Hippocampal formation (tissue), 2 donors: ENCODE measurements around the gene CCDC92B.
"Not testable (repeated sequence)": the region's sequence is repeated elsewhere in the genome, so short reads cannot be mapped to it uniquely, and the experiment has no call there.

Source experiments
- DNase-seq, 2 donors: peaks; one replicate each; lab custom pipeline; 2025; lab: John Stamatoyannopoulos, UW

Gene CCDC92B

GRCh38 chr17:2703606-2704005 lies 45.8 kb downstream of the CCDC92B start:
- no peak for DNase-seq

- no peak for DNase-seq
Measured at GRCh38 chr17:2703181-2703580, 46.3 kb downstream of the CCDC92B start.

GRCh38 chr17:2701996-2702741 lies 47.3 kb downstream of the CCDC92B start:
- DNase-seq = no peak

GRCh38 chr17:2701161-2701995 lies 48.1 kb downstream of the CCDC92B start:
- DNase-seq = no peak

- peak in 1 of 2 donors; percentile 99 for DNase-seq
Measured at GRCh38 chr17:2700491-2701141, 48.8 kb downstream of the CCDC92B start.

- no peak for DNase-seq
Measured at GRCh38 chr17:2700030-2700490, 49.4 kb downstream of the CCDC92B start.

GRCh38 chr17:2699216-2699805 lies 50.1 kb downstream of the CCDC92B start:
- DNase-seq = not testable (repeated sequence)

- DNase-seq = no peak
Measured at GRCh38 chr17:2697611-2698162, 51.8 kb downstream of the CCDC92B start.

- DNase-seq = no peak
Measured at GRCh38 chr17:2695961-2696760, 53.3 kb downstream of the CCDC92B start.

GRCh38 chr17:2695243-2695960 lies 54.0 kb downstream of the CCDC92B start:
- no peak for DNase-seq

GRCh38 chr17:2694381-2695242 lies 54.8 kb downstream of the CCDC92B start:
- no peak for DNase-seq

GRCh38 chr17:2693561-2694380 lies 55.7 kb downstream of the CCDC92B start:
- DNase-seq = no peak

GRCh38 chr17:2692781-2693135 lies 56.7 kb downstream of the CCDC92B start:
- no peak for DNase-seq

- DNase-seq = no peak
Measured at GRCh38 chr17:2691965-2692780, 57.3 kb downstream of the CCDC92B start.

GRCh38 chr17:2691069-2691871 lies 58.2 kb downstream of the CCDC92B start:
- DNase-seq = no peak

- no peak for DNase-seq
Measured at GRCh38 chr17:2690165-2691068, 59.0 kb downstream of the CCDC92B start.
